GM10248 (cell line): Measurements from ENCODE around the gene SGF29.
"Not testable (repeated sequence)": the region's sequence is repeated elsewhere in the genome, so short reads cannot be mapped to it uniquely, and the experiment has no call there.

ENCODE experiments used
- CTCF ChIA-PET: fragments of 300-600 bp; sonication (Branson Sonifier 250); formaldehyde crosslinking; extraction: SDS; loops from one replicate; lab custom pipeline; 2021; ENCODE audit warnings: antibody characterized with exemption; lab: Yijun Ruan, JAX
- POLR2A ChIA-PET: fragments of 350-650 bp; sonication (Branson Sonifier 250); formaldehyde crosslinking; extraction: SDS; loops from one replicate; lab custom pipeline; 2020; ENCODE audit warnings: antibody characterized with exemption; lab: Yijun Ruan, JAX
- DNase-seq: peaks from one replicate; pipeline ENCODE4 v3.0.0; 2012; ENCODE audit errors: extremely low spot score
- TF ChIP-seq, protein P1 (sequence below): IDR thresholded peaks from 2 replicates; pipeline ENCODE4 v1.5.1; 2012; ENCODE audit warnings: mild to moderate bottlenecking, low read depth; ENCODE audit errors: extremely low read depth, missing control alignments, control extremely low read depth

The SGF29 gene

DNA sequence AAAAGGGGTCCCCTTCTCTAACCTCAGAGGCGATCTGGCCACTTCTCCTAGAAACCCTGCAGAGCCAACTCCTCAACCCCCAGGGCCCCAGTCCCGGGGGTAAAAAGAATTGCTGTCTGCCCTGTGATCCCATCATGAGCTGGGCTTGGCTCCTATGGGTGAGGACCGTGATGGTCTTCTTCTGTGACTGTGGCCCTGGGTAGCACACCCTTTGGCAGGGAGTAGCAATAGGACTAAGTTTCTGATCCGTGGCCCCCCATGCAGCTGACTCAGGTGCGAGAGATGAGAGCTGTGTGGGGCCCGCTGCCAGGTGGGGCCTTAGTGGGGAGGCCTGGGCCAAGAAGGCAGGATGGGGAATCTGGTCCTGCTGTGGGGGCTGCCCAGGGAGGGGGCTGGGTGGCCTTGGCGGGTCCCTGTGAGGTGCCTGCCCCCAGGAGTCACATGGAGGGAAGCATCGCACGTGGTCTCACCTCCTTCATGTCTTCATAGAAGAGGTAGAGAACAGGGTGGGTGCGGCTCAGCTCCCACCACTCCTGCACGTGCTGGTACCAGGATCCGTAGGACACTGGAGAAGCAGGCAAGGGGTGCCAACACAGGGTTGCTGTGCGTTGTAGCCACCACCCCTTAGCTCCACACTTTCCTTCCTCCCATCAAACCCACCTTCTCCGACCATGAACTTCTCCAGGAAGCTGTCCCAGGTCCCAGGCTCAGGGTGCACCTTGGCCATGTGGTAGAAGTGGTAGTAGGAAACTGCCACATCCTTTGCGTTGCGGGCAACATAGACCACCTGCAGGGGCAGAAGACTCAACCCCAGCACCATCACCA, 52.8 kb downstream of the SGF29 start:
- TF ChIP-seq, protein P1, sequence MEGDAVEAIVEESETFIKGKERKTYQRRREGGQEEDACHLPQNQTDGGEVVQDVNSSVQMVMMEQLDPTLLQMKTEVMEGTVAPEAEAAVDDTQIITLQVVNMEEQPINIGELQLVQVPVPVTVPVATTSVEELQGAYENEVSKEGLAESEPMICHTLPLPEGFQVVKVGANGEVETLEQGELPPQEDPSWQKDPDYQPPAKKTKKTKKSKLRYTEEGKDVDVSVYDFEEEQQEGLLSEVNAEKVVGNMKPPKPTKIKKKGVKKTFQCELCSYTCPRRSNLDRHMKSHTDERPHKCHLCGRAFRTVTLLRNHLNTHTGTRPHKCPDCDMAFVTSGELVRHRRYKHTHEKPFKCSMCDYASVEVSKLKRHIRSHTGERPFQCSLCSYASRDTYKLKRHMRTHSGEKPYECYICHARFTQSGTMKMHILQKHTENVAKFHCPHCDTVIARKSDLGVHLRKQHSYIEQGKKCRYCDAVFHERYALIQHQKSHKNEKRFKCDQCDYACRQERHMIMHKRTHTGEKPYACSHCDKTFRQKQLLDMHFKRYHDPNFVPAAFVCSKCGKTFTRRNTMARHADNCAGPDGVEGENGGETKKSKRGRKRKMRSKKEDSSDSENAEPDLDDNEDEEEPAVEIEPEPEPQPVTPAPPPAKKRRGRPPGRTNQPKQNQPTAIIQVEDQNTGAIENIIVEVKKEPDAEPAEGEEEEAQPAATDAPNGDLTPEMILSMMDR, result no peak
- CTCF ChIA-PET, result interaction anchor here (1.0 kb wide), 1 partner anchor 51 kb away, joined by 3 read pairs; no protein-coding TSS in a partner anchor
- POLR2A ChIA-PET, result no interaction called here
- no peak for DNase-seq

DNA sequence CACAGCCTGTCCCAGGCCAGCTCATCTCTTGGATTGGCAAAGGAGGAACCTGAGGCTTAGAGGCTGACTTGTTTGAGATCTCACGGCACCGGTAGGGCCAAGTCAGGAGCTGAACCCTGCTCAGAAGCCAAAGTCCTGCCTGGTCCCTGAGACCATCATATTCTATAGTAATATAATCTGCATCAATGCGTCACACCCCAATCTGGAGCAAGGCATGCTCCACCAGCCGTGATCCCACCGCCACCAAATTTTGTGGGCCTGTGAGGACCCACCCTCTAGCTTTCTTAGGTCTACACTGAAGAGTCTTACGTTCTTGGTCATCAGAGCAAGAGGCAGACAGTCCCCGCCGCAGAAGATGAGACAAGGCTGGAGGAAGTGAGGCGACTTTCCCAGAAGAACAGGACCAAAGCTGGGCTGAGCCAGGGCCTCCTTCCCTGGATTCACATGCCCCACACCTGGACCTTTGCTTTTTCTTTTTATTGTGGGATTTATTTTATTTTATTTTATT, 53.5 kb downstream of the SGF29 start:
- TF ChIP-seq, protein P1, result no peak
- CTCF ChIA-PET, result no interaction called here
- no peak for DNase-seq
- POLR2A ChIA-PET, result no interaction called here

DNA sequence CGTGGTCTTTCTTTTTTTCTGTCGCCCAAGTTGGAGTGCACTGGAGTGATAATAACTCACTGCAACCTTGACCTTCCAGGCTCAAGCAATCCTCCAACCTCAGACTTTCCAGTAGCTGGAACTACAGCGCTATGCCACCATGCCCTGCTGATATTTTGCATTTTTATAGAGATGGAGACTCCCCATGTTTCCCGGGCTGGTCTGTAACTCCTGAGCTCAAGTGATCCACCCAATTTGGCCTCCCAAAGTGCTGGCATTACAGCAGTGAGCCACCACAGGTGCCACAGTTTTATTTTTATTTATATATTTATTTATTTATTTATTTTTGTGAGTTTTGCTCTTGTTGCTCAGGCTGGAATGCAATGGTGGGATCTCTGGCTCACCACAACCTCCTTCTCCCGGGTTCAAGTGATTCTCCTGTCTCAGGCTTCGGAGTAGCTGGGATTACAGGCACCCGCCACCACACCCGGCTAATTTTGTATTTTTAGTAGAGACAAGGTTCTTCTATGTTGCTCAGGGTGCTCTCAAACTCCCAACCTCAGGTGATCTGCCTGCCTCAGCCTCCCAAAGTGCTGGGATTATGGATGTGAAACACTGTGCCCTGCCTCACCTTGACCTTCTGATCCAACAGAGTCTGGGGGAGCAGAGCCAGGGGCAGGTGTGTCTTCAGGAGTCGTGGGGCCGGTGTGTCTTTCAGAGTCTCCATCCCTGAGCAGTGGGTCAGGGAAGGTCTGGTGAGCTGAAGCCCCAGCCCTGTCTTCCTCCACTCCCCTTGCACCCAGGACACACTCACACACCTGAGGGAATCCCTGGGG, 54.2 kb downstream of the SGF29 start:
- DNase-seq, CTCF ChIA-PET, POLR2A ChIA-PET: not testable (repeated sequence)

DNA sequence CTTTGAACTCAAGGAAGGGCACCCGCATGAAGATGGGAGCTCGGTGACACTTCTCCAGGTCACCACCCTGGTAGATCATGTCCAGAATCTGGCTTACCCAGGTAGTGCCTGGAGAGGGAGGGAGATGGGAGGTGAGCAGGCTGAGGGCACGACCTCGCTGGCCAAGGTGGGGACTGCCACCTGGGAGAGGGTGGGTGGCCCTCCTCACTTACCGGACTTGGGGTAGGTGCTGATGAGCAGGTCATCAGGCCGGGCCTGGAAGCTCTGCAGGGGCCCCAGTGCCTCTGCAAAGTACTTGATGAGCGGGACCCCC, 54.7 kb downstream of the SGF29 start:
- POLR2A ChIA-PET, CTCF ChIA-PET: not testable (repeated sequence)

DNA sequence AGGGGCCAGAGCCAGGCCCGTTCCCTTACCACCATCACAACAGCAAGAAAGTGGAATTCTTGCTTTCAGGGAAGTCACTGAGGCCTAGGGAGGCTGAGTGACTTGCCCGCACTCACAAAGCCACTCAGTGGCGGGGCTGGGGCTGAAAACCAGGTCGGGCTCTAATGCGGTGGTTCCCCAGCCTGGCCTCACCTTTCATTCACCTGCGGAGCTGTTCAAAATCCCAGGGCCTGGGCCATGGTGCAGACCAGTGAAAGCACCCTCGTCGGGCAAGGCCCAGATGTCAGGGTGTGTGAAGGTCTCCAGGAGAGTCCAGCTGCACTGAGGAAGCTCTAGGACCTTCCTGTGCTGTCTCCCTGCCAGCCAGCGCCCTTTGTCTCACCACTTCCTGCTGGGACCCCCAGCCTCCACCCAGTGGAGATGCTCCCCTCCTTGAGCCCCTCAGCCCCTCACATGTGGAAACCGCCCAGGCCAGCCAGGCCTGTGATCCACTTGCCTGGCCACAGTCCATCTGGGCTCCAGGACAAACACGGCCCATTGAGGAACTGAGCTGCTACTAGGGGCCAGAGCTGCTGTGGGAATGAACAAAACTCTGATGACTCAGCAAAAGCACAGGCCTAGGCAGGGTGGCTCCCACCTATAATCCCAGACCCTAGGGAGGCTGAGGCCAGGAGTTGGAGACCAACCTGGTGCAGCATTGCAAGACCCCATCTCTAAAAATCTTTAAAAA, 55.3 kb downstream of the SGF29 start:
- DNase-seq, POLR2A ChIA-PET: not testable (repeated sequence)
- CTCF ChIA-PET, result interaction anchor here (1.1 kb wide), 1 partner anchor 288 kb away, joined by 4 read pairs; no protein-coding TSS in a partner anchor

More for the DNA sequence above, 54.7 kb downstream of the SGF29 start:
- not testable (repeated sequence) for DNase-seq

DNA sequence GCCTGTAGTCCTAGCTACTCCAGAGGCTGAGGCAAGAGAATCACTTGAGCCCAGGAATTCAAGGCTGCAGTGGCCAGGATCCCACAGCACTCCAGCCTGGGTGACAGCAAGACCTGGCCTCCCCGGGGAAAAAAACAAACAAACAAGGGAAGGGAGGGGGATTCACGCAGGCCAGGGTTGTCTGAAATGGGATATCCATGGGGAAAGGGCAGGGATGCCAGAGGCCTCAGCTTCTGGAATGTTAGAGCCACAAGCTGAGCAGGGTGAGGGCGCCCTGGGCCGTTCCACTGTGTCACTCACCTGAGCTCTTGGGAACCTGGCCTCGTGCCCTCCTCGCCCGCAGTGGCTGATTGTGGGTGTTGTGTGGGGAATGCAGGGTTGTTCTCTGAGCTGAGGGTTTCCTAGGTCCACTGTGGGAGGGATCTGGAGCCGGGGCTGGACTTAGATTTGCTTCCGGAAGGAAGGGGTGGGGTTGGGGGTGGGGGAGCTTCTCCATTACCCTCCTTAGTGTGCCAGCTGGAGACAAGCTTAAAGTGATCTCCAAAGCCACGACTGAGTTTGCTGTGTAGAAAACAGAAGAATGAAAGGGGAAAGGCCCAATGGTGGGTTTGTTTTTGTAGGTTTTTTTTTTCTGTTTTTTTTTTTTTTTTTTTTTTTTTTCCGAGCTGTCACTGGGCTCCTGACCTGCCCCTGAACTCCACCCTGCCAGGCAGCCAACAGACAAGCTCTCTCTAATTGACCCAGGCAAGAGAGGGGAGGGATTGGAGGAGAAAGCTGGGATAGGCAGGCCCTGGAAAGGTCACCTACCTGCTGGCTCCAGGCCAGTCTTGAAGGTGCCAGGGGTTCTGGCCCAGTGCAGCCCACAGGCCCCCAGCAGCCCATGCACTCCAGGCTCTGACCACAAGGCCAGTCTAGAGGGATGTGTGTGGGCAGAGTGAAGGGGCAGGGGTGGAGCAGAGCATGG, 56.2 kb downstream of the SGF29 start, which contains the start of gene SULT1A1:
Gene SULT1A1 (minus strand): TSS at position 414 of the 964 bp plus-strand sequence. CDS start 1,189 bp downstream, outside the sequence.
- CTCF ChIA-PET, result interaction anchor here (1.1 to 1.6 kb wide), 3 partner anchors 13 to 288 kb away, joined by 3 to 5 read pairs (median 4); no protein-coding TSS in a partner anchor
- TF ChIP-seq, protein P1, result no peak
- no peak for DNase-seq
- POLR2A ChIA-PET, result interaction anchor here (0.7 kb wide), 1 partner anchor 333 kb away, joined by 5 read pairs; no protein-coding TSS in a partner anchor

DNA sequence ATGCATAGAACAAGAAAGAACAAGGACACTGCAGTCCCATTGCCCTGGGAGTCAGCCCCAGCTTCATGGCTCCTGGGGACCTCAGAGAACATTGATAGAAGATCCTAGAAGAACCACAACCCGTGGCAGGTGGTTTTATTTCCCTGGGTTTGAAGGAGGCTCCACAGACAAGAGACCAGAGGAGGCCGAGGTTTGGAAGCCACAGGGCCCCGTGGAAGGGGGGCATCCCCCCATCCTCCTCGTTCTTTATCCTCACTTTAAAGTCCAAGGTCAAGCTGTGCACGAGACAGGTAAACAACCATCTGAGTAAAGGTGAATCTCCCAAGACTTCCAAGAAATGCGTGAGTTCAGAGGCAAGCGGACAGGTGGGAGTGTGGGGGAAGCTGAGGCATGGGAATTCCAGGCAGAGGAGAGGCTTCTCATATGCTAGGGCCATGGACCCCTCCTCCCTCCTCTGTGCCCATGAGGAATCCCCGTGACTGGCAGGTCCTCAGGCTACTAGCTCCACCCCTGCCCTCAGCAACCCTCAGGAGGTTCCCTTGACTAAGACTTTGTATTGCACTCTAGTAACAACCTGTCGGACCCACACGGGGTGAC, 57.0 kb downstream of the SGF29 start:
- TF ChIP-seq, protein P1, result no peak
- no peak for DNase-seq
- ChIA-PET CTCF (interaction anchor here (1.1 to 1.6 kb wide), 2 partner anchors 12 to 16 kb away, joined by 3 to 5 read pairs; no protein-coding TSS in a partner anchor), POLR2A (no interaction called here)

DNA sequence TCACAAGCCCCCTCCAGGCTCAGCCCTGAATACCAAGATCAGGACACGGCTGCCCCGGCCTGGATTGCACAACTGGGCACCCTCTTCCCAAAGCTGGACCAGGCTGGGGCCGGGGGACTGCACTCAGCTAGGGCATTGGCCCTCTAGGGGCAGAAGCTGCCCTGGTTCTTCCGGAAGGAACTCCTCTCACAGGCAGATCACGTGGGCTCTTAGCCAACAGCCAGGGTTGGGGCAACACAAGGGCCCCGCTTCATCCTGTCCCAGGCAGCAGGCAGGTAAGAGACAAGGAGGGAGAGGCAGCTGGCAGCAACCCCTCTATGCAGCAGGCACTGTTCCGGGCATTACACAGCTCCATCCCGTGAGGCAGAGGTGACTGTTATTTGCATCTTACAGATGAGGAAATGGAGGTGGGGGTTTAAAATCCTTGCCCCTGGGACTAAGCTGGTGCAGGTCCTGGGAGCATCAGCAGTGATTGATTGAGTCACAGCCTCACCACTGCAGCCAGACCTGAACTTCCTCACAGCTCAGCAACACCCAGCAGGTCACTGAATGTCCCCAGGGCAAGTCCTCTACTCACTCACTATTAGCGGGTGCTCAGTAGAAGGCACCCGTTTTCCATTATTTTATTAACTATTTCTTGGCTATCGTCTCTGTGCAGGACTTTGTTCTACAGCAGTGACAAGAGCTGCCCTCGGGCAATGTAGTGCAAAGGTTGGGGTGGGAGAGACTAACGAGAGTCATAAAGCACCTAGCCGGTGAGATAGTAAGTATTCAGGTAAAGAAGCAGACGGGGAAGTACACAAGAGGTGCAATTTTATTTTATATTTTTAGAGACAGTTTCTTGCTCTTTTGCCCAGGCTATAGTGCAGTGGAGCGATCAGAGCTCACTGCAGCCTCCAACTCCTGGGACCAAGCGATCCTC, 58.9 kb downstream of the SGF29 start:
- CTCF ChIA-PET, DNase-seq, POLR2A ChIA-PET: not testable (repeated sequence)

DNA sequence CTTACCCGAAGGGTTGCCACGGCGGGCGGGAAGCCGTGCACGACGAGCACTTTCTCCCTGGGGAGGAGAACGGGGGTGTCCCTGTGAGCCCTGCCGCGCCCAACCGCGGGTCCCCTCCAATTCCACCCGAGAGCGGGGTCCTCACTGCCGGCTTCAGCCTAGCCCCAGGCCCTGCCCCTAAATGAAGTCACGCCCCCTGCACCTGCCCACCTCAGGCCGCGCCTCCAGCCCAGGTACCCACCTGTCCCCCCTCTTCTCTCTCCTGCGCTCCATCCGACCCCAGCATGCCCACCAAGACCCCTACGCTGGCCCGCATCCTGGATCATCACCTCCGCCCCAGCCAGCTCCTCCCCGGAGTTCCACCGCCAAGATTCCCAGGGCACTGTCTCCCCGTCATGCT, 60.2 kb downstream of the SGF29 start:
- POLR2A ChIA-PET, DNase-seq, CTCF ChIA-PET: not testable (repeated sequence)
